ENCODE data around the gene TSPAN6. TPM values are rescaled to one million over a fixed set of nuclear protein-coding genes. Genes with fewer than 3 reads are reported as not detected.

Gene TSPAN6
- total and polyA plus RNA-seq, 2 of the 4 experiments (the other 2 are of a cell fraction) = 16.1 to 20.1 TPM

GRCh38 chrX:100600758-100601157 lies 35.8 kb downstream of the TSPAN6 start:
- no peak for ATAC-seq (ENCODE audit: low read depth)
- H3K27ac ChIP-seq (ENCODE audit: insufficient read depth, low read length) = no peak overlapping the region
- H2BK20ac ChIP-seq (ENCODE audit: low read depth, low read length) = no peak overlapping the region
- no peak for TF ChIP-seq SMC3 (IDR thresholded peaks at IDR 0.05; ENCODE audit: low read depth, low read length)
- TF ChIP-seq CTCF (conservative IDR thresholded peaks at IDR 0.05; ENCODE audit: low read depth, low read length) = no peak
- TF ChIP-seq RAD21 (IDR thresholded peaks at IDR 0.05; ENCODE audit: low read length) = no peak
- TF ChIP-seq MXI1 (IDR thresholded peaks at IDR 0.05; ENCODE audit: borderline replicate concordance, low read depth, low read length) = no peak
- TF ChIP-seq USF2 (IDR thresholded peaks at IDR 0.05; ENCODE audit: low read depth, low read length) = no peak
- TF ChIP-seq RFX5 (IDR thresholded peaks at IDR 0.05; ENCODE audit: low read depth, low read length) = no peak
- TF ChIP-seq NFE2L2 (IDR thresholded peaks at IDR 0.05; ENCODE audit: low read depth, low read length) = no peak
- TF ChIP-seq ELK1 (IDR thresholded peaks at IDR 0.05; ENCODE audit: borderline replicate concordance, low read depth, low read length) = no peak
- TF ChIP-seq MAFK (IDR thresholded peaks at IDR 0.05; ENCODE audit: low read depth, low read length) = no peak
- TF ChIP-seq RCOR1 (IDR thresholded peaks at IDR 0.05; ENCODE audit: insufficient replicate concordance, low read length) = no peak
- no peak for TF ChIP-seq FOS (IDR thresholded peaks at IDR 0.05; ENCODE audit: low read depth, low read length)
- no TSS peak for BruUV-seq (replicated peaks)
- no peak overlapping the region for H3K23ac ChIP-seq (ENCODE audit: low read depth, low read length)
- peaks cover 7% of the 10 kb centered on the region for H3K27me3 ChIP-seq (ENCODE audit: control insufficient read depth, insufficient read depth, low read length)
- H4K20me1 ChIP-seq (ENCODE audit: insufficient read depth, low read length) = no peaks in the 10 kb centered on the region
- H4K8ac ChIP-seq (ENCODE audit: low read depth in 2 of 2, low read length in 2 of 2) = no peak overlapping the region
- H4K5ac ChIP-seq (ENCODE audit: low read depth, low read length) = no peak overlapping the region
- DNase-seq = no peak
- H3K4ac ChIP-seq (ENCODE audit: low read depth, low read length) = no peak overlapping the region
- no peak overlapping the region for H3K4me3 ChIP-seq (ENCODE audit: insufficient read depth, low read depth, low read length)
- no peak overlapping the region for H2BK15ac ChIP-seq (ENCODE audit: low read depth, low read length)
- H2BK5ac ChIP-seq (ENCODE audit: low read depth, low read length, poor library complexity, severe bottlenecking) = no peak overlapping the region
- H2AFZ ChIP-seq (replicated peaks; ENCODE audit: low read length, poor library complexity) = no peak overlapping the region
- H2AK9ac ChIP-seq (replicated peaks; ENCODE audit: low read depth, low read length, poor library complexity) = no peak overlapping the region
- intact Hi-C loops (cut with micrococcal nuclease) (no loop called here), dilution Hi-C loops (cut with HindIII; ENCODE audit: low sequenced_read_pairs, unreplicated experiment) (no loop called here), in situ Hi-C loops (cut with MboI; ENCODE audit: low sequenced_read_pairs) (no loop called here)
- POLR2A ChIA-PET (ENCODE audit: unreplicated experiment) = no interaction called here
- no peak overlapping the region for H4K91ac ChIP-seq (ENCODE audit: insufficient read depth, low read depth, low read length)
- WGBS, 2 experiments (ENCODE audit: extremely low coverage in 2 of 2, insufficient read length in 1 of 2) = no CpG with 5 or more reads among the region's 1 CpG
- H3K79me1 ChIP-seq (ENCODE audit: low read depth in 1 of 2, low read length in 2 of 2) = no peaks in the 10 kb centered on the region
- H3K9ac ChIP-seq (ENCODE audit: low read depth, low read length) = no peak overlapping the region
- no peaks in the 10 kb centered on the region for H3K36me3 ChIP-seq (ENCODE audit: control insufficient read depth, insufficient read depth, low read length)
- CTCF ChIA-PET = no interaction called here
- H3K9me1 ChIP-seq (ENCODE audit: insufficient read depth, low read length) = no peaks in the 10 kb centered on the region
- no peak overlapping the region for H3K4me2 ChIP-seq (ENCODE audit: low read depth, low read length)
- H3K18ac ChIP-seq (ENCODE audit: low read depth, low read length) = no peak overlapping the region
- no peak overlapping the region for H2AK5ac ChIP-seq (ENCODE audit: low read depth, low read length)
- H3K4me1 ChIP-seq (ENCODE audit: control insufficient read depth, insufficient read depth, low read length) = no peaks in the 10 kb centered on the region
- H3K56ac ChIP-seq (ENCODE audit: extremely low read depth, insufficient read depth, low read length) = no peak overlapping the region
- H3K14ac ChIP-seq (replicated peaks; ENCODE audit: low read depth, low read length) = no peak overlapping the region
- H2BK120ac ChIP-seq (ENCODE audit: low read depth, low read length) = no peak overlapping the region
- no peaks in the 10 kb centered on the region for H3K9me3 ChIP-seq (ENCODE audit: control insufficient read depth, insufficient read depth, low read length)

Data from IMR-90 (cell line).